ENCODE results near the gene EIF4ENIF1.

GRCh38 chr22:31443516-31443915, 46.1 kb downstream of the EIF4ENIF1 start:
- TF ChIP-seq EZH2 (IDR thresholded peaks at IDR 0.05) (no peak), FOXP2 (optimal IDR thresholded peaks at IDR 0.05; ENCODE audit: control extremely low read depth, extremely low read length, insufficient read depth) (no peak)

Data from SK-N-MC (cell line).